ENCODE results near the gene CAMK1D. TPM values are rescaled to one million over a fixed set of nuclear protein-coding genes. Genes with fewer than 3 reads are reported as not detected.

The CAMK1D gene
- total and polyA plus RNA-seq, 2 of the 8 experiments (the other 6 are each of a cell fraction or from before 2014, with no cell fraction given) = 3.5 to 10.6 TPM

- Histone ChIP-seq H2BK20ac (ENCODE audit: low read length) (no peak overlapping the region), H3K4me2 (ENCODE audit: insufficient read depth in 1 of 2, low read depth in 2 of 2, low read length in 2 of 2) (no peak overlapping the region), H3K9ac (replicated peaks in 1 of 4; ENCODE audit: extremely low read depth in 1 of 4, low read depth in 3 of 4, low read length in 3 of 4) (no peak overlapping the region), H4K20me1 (replicated peaks in 1 of 2; ENCODE audit: control insufficient read depth in 1 of 2, insufficient read depth in 2 of 2, low read length in 2 of 2) (no peaks in the 10 kb centered on the region), H3K14ac (ENCODE audit: insufficient read length) (no peak overlapping the region), H4K8ac (ENCODE audit: extremely low read depth, insufficient read depth, low read length) (no peak overlapping the region), H3K4me3 (ENCODE audit: extremely low read depth in 1 of 4, insufficient read depth in 2 of 4, low read depth in 3 of 4, low read length in 4 of 4) (no peak overlapping the region), H3K27ac (ENCODE audit: low read depth, low read length) (no peak overlapping the region), H3K4ac (replicated peaks; ENCODE audit: insufficient read length, low read depth, low read length) (no peak overlapping the region), H3K79me1 (ENCODE audit: low read depth, low read length) (no peaks in the 10 kb centered on the region), H4K91ac (replicated peaks; ENCODE audit: insufficient read length, low read length) (no peak overlapping the region), H3K27me3 (replicated peaks in 1 of 4; ENCODE audit: control insufficient read depth in 3 of 4, extremely low read depth in 1 of 4, insufficient read depth in 3 of 4, low read length in 3 of 4) (no peaks in the 10 kb centered on the region), H3K23me2 (ENCODE audit: low read depth, low read length) (no peaks in the 10 kb centered on the region), H3K4me1 (replicated peaks in 1 of 4; ENCODE audit: control insufficient read depth in 3 of 4, insufficient read depth in 4 of 4, low read length in 3 of 4) (no peaks in the 10 kb centered on the region), H2BK5ac (ENCODE audit: low read depth, low read length) (no peak overlapping the region), H2BK15ac (ENCODE audit: low read length) (no peak overlapping the region), H2AFZ (ENCODE audit: low read length) (no peak overlapping the region), H2BK120ac (replicated peaks; ENCODE audit: low read depth, low read length) (no peak overlapping the region), H3K18ac (ENCODE audit: extremely low read depth, low read length) (no peak overlapping the region), H3K79me2 (ENCODE audit: control insufficient read depth in 1 of 2, insufficient read depth in 2 of 2, low read length in 2 of 2) (no peaks in the 10 kb centered on the region), H3K23ac (ENCODE audit: insufficient read length) (no peak overlapping the region), H2BK12ac (ENCODE audit: low read depth, low read length) (no peak overlapping the region), H3K56ac (replicated peaks; ENCODE audit: insufficient read length, low read depth, low read length) (no peak overlapping the region), H2AK5ac (ENCODE audit: low read depth, low read length) (no peak overlapping the region), H4K5ac (ENCODE audit: insufficient read length, low read depth, low read length) (no peak overlapping the region), H3K9me3 (ENCODE audit: insufficient read depth in 2 of 2, low read depth in 1 of 2, low read length in 1 of 2) (no peaks in the 10 kb centered on the region), H3K36me3 (ENCODE audit: control insufficient read depth in 2 of 4, insufficient read depth in 4 of 4, low read length in 3 of 4) (no peaks in the 10 kb centered on the region)
- 94% methylated on average over 11 of the region's 11 CpGs; no CpG with 5 or more reads in 1 of the 2 experiments for WGBS, 2 experiments (ENCODE audit: extremely low coverage in 1 of 2, insufficient coverage in 1 of 2, insufficient read length in 1 of 2, insufficient replicate concordance in 2 of 2, low coverage in 1 of 2, low lambda C conversion rate in 2 of 2, missing lambda C conversion rate in 1 of 2)
- DNase-seq (ENCODE audit: low read depth in 1 of 2, low spot score in 2 of 2) = no peak
- ChIA-PET POLR2A (ENCODE audit: partially characterized antibody) (no interaction called here), CTCF (ENCODE audit: partially characterized antibody) (interaction anchor here (0.9 to 1.6 kb wide), 2 partner anchors 216 to 421 kb away, joined by 3 to 4 read pairs; no protein-coding TSS in a partner anchor)
- FAIRE-seq = no peak
- no peak for TF ChIP-seq CREB1 (IDR thresholded peaks at IDR 0.05)
- no peak for TF ChIP-seq POLR2A (IDR thresholded peaks at IDR 0.05; ENCODE audit: control extremely low read depth in 1 of 2, low read depth in 2 of 2, low read length in 2 of 2)
- no peak for TF ChIP-seq TCF12 (IDR thresholded peaks at IDR 0.05; ENCODE audit: low read depth, low read length)
- TF ChIP-seq RAD21 (IDR thresholded peaks at IDR 0.05 in 1 of 2, conservative IDR thresholded peaks at IDR 0.05 in 1 of 2; ENCODE audit: low read depth in 2 of 2, low read length in 2 of 2) = no peak
- TF ChIP-seq SUZ12 (IDR thresholded peaks at IDR 0.05; ENCODE audit: low read length) = no peak
- no peak for TF ChIP-seq TBP (IDR thresholded peaks at IDR 0.05; ENCODE audit: low read depth, low read length)
- no peak for TF ChIP-seq RXRA (IDR thresholded peaks at IDR 0.05; ENCODE audit: insufficient read depth, low read depth, low read length)
Measured at GRCh38 chr10:12685261-12686058, 336.1 kb downstream of the CAMK1D start.

Data from H1 (cell line).